Hematopoietic multipotent progenitor cell treated with erythropoietin and hydrocortisone succinate and interleukin-3 and kit ligand, for 15 days (in vitro differentiated cells): ENCODE results near the gene SPTBN1.
"Not testable (repeated sequence)": the region's sequence is repeated elsewhere in the genome, so short reads cannot be mapped to it uniquely, and the experiment has no call there.

Experiments used
- DNase-seq: peaks from one replicate; pipeline ENCODE4 v3.0.0-alpha.2; 2015; ENCODE audit warnings: low spot score

Gene SPTBN1

GRCh38 chr2:54672590-54673456, 216.7 kb downstream of the SPTBN1 start:
- DNase-seq, result no peak

GRCh38 chr2:54673501-54673998, 217.4 kb downstream of the SPTBN1 start:
- no peak for DNase-seq

GRCh38 chr2:54675281-54675680, 219.2 kb downstream of the SPTBN1 start:
- no peak for DNase-seq

- no peak for DNase-seq
These were observed 219.6 kb downstream of the SPTBN1 start for GRCh38 chr2:54675738-54676137.

GRCh38 chr2:54676656-54677055, 220.5 kb downstream of the SPTBN1 start:
- no peak for DNase-seq

GRCh38 chr2:54677476-54678265, 221.5 kb downstream of the SPTBN1 start:
- DNase-seq, result no peak

GRCh38 chr2:54678719-54679118, 222.6 kb downstream of the SPTBN1 start:
- DNase-seq, result no peak

- no peak for DNase-seq
These were observed 224.4 kb downstream of the SPTBN1 start for GRCh38 chr2:54680397-54681041.

GRCh38 chr2:54681416-54681815, 225.3 kb downstream of the SPTBN1 start:
- no peak for DNase-seq

GRCh38 chr2:54683596-54683995, 227.5 kb downstream of the SPTBN1 start:
- no peak for DNase-seq

GRCh38 chr2:54685263-54685775, 229.2 kb downstream of the SPTBN1 start:
- no peak for DNase-seq

GRCh38 chr2:54687595-54688152, 231.5 kb downstream of the SPTBN1 start:
- DNase-seq, result no peak

- no peak for DNase-seq
These were observed 235.5 kb downstream of the SPTBN1 start for GRCh38 chr2:54691445-54692135.

- DNase-seq, result no peak
These were observed 236.4 kb downstream of the SPTBN1 start for GRCh38 chr2:54692556-54692955.

GRCh38 chr2:54695378-54695777, 239.3 kb downstream of the SPTBN1 start:
- DNase-seq, result no peak

- DNase-seq, result no peak
These were observed 241.8 kb downstream of the SPTBN1 start for GRCh38 chr2:54697934-54698333.

GRCh38 chr2:54698926-54699325, 242.8 kb downstream of the SPTBN1 start:
- not testable (repeated sequence) for DNase-seq

- DNase-seq, result no peak
These were observed 243.5 kb downstream of the SPTBN1 start for GRCh38 chr2:54699665-54700064.

GRCh38 chr2:54701029-54701428, 244.9 kb downstream of the SPTBN1 start:
- no peak for DNase-seq

GRCh38 chr2:54704238-54704637, 248.1 kb downstream of the SPTBN1 start:
- no peak for DNase-seq
